Measurements from ENCODE around the gene PARN. TPM values are rescaled to one million over a fixed set of nuclear protein-coding genes. Genes with fewer than 3 reads are reported as not detected.

Gene PARN
- polyA plus RNA-seq, 1 donor from 2014 or later: 22.3 TPM

DNA sequence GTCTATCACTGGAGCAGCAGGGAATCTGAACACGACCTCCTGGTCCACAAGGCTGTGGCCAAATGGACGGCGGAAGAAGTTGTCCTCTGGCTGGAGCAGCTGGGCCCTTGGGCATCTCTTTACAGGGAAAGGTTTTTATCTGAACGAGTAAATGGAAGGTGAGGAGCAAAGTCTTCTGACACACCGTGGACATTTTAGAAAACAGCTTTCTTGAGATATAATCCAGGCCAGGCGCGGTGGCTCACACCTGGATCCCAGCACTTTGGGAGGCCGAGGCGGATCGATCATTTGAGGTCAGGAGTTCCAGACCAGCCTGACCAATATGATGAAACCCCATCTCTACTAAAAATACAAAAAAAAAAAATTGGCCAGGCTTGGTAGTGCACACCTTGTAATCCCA lies 19.8 kb upstream of the PARN start:
- Histone ChIP-seq H3K79me2 (replicated peaks; ENCODE audit: insufficient read depth, low read length) (no peaks in the 10 kb centered on the region), H4K20me1 (ENCODE audit: insufficient read depth) (no peaks in the 10 kb centered on the region), H3K27ac (ENCODE audit: low read length) (no peak overlapping the region), H3K36me3 (ENCODE audit: insufficient read depth, low read length) (peaks cover 3% of the 10 kb centered on the region), H2AFZ (ENCODE audit: low read depth, low read length) (no peak overlapping the region), H3K4me2 (ENCODE audit: low read length) (no peak overlapping the region), H3K9me2 (ENCODE audit: insufficient read depth, low read length) (no peaks in the 10 kb centered on the region), H3K4me3 (ENCODE audit: low read length) (no peak overlapping the region), H3K27me3 (ENCODE audit: insufficient read depth, low read depth, low read length) (no peaks in the 10 kb centered on the region), H3F3A (ENCODE audit: insufficient read depth, low read length, poor library complexity, severe bottlenecking) (no peaks in the 10 kb centered on the region), H3K9me3 (ENCODE audit: low read length) (no peaks in the 10 kb centered on the region), H3K9ac (ENCODE audit: low read length) (no peak overlapping the region)
- TF ChIP-seq RAD21 (conservative IDR thresholded peaks at IDR 0.05) (no peak), POLR2AphosphoS5 (IDR thresholded peaks at IDR 0.05) (no peak), EZH2 (IDR thresholded peaks at IDR 0.05; ENCODE audit: borderline replicate concordance, insufficient read depth, low read length, poor library complexity, severe bottlenecking) (no peak), SMC3 (conservative IDR thresholded peaks at IDR 0.05; ENCODE audit: poor library complexity) (no peak), MXI1 (conservative IDR thresholded peaks at IDR 0.05; ENCODE audit: poor library complexity, severe bottlenecking) (no peak), TAF1 (IDR thresholded peaks at IDR 0.05; ENCODE audit: low read depth) (no peak), EP300 (conservative IDR thresholded peaks at IDR 0.05; ENCODE audit: poor library complexity, severe bottlenecking) (no peak)
- TF ChIP-seq, protein P1, sequence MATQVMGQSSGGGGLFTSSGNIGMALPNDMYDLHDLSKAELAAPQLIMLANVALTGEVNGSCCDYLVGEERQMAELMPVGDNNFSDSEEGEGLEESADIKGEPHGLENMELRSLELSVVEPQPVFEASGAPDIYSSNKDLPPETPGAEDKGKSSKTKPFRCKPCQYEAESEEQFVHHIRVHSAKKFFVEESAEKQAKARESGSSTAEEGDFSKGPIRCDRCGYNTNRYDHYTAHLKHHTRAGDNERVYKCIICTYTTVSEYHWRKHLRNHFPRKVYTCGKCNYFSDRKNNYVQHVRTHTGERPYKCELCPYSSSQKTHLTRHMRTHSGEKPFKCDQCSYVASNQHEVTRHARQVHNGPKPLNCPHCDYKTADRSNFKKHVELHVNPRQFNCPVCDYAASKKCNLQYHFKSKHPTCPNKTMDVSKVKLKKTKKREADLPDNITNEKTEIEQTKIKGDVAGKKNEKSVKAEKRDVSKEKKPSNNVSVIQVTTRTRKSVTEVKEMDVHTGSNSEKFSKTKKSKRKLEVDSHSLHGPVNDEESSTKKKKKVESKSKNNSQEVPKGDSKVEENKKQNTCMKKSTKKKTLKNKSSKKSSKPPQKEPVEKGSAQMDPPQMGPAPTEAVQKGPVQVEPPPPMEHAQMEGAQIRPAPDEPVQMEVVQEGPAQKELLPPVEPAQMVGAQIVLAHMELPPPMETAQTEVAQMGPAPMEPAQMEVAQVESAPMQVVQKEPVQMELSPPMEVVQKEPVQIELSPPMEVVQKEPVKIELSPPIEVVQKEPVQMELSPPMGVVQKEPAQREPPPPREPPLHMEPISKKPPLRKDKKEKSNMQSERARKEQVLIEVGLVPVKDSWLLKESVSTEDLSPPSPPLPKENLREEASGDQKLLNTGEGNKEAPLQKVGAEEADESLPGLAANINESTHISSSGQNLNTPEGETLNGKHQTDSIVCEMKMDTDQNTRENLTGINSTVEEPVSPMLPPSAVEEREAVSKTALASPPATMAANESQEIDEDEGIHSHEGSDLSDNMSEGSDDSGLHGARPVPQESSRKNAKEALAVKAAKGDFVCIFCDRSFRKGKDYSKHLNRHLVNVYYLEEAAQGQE (IDR thresholded peaks at IDR 0.05; ENCODE audit: borderline replicate concordance): no peak
- TF ChIP-seq, protein P2, sequence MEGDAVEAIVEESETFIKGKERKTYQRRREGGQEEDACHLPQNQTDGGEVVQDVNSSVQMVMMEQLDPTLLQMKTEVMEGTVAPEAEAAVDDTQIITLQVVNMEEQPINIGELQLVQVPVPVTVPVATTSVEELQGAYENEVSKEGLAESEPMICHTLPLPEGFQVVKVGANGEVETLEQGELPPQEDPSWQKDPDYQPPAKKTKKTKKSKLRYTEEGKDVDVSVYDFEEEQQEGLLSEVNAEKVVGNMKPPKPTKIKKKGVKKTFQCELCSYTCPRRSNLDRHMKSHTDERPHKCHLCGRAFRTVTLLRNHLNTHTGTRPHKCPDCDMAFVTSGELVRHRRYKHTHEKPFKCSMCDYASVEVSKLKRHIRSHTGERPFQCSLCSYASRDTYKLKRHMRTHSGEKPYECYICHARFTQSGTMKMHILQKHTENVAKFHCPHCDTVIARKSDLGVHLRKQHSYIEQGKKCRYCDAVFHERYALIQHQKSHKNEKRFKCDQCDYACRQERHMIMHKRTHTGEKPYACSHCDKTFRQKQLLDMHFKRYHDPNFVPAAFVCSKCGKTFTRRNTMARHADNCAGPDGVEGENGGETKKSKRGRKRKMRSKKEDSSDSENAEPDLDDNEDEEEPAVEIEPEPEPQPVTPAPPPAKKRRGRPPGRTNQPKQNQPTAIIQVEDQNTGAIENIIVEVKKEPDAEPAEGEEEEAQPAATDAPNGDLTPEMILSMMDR (IDR thresholded peaks at IDR 0.05; ENCODE audit: poor library complexity, severe bottlenecking): no peak

DNA sequence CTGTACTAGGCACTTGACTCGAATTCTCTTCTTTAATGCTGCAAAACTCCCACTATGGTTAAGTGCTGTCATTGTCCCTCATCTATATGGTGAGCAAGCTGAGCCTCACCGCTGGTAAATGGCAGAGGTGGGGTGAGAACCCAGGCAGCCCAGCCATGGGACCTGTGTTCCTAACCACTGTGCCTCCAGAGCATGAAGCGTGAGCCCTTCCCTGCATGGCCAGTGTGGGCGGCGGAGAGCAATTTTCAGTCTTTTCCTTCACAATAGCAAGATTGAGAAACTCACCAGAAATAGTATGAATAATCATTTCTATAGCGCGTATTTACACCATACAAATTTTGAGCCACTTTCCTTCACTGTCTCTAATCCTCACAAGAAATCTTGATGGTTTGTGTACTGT lies 11.9 kb upstream of the PARN start:
- Histone ChIP-seq H3F3A (ENCODE audit: insufficient read depth, low read length, poor library complexity, severe bottlenecking) (no peaks in the 10 kb centered on the region), H3K4me3 (ENCODE audit: low read length) (no peak overlapping the region), H3K36me3 (ENCODE audit: insufficient read depth, low read length) (no peaks in the 10 kb centered on the region), H3K9me2 (ENCODE audit: insufficient read depth, low read length) (no peaks in the 10 kb centered on the region), H3K27ac (ENCODE audit: low read length) (no peak overlapping the region), H4K20me1 (ENCODE audit: insufficient read depth) (no peaks in the 10 kb centered on the region), H3K4me2 (ENCODE audit: low read length) (no peak overlapping the region), H3K27me3 (ENCODE audit: insufficient read depth, low read depth, low read length) (no peaks in the 10 kb centered on the region), H3K9ac (ENCODE audit: low read length) (no peak overlapping the region), H3K9me3 (ENCODE audit: low read length) (no peaks in the 10 kb centered on the region), H3K79me2 (replicated peaks; ENCODE audit: insufficient read depth, low read length) (peaks cover 26% of the 10 kb centered on the region), H2AFZ (ENCODE audit: low read depth, low read length) (no peak overlapping the region)
- TF ChIP-seq, protein P1 (IDR thresholded peaks at IDR 0.05; ENCODE audit: borderline replicate concordance): no peak
- TF ChIP-seq TAF1 (IDR thresholded peaks at IDR 0.05; ENCODE audit: low read depth) (no peak), SMC3 (conservative IDR thresholded peaks at IDR 0.05; ENCODE audit: poor library complexity) (no peak), EP300 (conservative IDR thresholded peaks at IDR 0.05; ENCODE audit: poor library complexity, severe bottlenecking) (no peak), MXI1 (conservative IDR thresholded peaks at IDR 0.05; ENCODE audit: poor library complexity, severe bottlenecking) (no peak), EZH2 (IDR thresholded peaks at IDR 0.05; ENCODE audit: borderline replicate concordance, insufficient read depth, low read length, poor library complexity, severe bottlenecking) (no peak), POLR2AphosphoS5 (IDR thresholded peaks at IDR 0.05) (no peak), RAD21 (conservative IDR thresholded peaks at IDR 0.05) (no peak)
- TF ChIP-seq, protein P2 (IDR thresholded peaks at IDR 0.05; ENCODE audit: poor library complexity, severe bottlenecking): no peak

Data from neural cell (in vitro differentiated cells).